CD1c-positive myeloid dendritic cell (primary cell): ENCODE results near the gene SAA2.
"Not testable (repeated sequence)": the region's sequence is repeated elsewhere in the genome, so short reads cannot be mapped to it uniquely, and the experiment has no call there.

Experiments used
- DNase-seq: peaks from one replicate; pipeline ENCODE4 v3.0.0-alpha.2; 2016; ENCODE audit errors: extremely low spot score

Gene SAA2

DNA sequence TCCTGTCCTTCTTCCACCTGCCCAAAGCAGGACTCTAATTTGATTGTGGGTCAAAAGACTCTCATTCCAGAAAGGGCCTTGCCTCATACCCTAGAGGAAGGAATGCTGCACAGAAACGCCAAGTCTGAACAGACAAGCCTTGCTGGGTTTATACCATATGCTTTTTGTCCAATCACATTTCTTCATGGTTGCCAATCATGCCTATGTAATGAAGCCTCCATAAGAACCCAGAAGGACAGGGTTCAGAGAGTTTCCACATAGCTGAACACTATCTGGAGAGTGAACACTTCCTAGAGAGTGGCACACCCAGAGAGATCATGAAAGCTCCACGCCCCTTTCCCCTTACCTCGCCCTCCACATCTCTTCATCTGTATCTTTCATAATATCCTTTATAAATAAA lies 4.8 kb upstream of the SAA2 start:
- no peak for DNase-seq

DNA sequence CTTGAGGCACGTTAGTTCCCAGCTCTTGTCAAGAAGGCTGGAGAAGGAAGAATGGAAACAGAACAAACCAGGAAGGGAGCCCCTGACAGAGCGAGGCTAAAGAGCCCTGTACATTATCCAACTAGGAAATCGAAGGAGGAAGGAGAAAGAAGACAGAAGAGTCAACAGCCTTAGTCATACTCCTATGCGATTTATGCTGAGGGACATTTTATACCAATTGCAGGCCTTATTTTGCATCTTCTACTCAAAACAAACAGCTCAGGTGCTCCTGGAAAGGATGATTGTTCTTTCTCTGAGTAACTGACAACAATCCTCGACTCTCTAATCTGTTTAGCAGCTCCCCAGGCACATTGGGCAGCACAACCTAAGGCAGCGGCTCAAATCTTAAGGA lies 1.3 kb downstream of the SAA2 start:
- DNase-seq, result not testable (repeated sequence)

DNA sequence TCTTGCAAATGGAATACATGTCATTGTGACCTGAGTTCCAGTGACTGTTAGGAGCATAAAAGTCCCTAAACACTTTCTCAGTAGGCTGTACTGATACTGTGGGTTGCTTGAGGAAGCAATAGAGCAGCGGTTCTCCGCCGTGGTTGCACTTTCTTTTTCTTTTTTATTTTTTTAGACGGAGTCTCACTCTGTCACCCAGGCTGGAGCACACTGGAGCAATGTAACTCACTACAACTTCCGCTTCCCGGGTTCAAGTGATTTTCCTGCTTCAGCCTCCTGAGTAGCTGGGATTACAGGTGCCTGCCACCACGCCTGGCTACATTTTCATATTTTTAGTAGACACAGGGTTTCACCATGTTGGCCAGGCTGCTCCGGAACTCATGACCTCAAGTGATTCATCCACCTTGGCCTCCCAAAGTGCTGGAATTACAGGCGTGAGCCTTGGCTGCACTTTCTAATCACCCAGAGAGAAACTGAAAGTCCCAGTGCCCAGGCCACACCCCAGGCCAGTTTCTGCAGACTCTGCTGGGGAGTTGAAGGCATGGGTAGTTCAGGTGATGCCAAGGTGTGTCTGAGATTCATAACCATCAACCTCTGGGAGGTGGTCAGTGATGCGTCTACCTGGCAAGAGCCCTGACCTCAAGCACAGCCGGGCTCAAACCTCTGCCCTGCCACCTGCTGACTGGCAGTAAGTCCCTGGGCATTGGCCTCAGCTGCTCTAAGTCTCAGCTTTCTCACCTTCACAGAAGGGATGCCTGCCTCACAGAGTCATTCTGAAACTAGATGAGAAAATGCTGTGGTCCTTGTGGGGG lies 1.9 kb downstream of the SAA2 start:
- DNase-seq, result peak; percentile 2

DNA sequence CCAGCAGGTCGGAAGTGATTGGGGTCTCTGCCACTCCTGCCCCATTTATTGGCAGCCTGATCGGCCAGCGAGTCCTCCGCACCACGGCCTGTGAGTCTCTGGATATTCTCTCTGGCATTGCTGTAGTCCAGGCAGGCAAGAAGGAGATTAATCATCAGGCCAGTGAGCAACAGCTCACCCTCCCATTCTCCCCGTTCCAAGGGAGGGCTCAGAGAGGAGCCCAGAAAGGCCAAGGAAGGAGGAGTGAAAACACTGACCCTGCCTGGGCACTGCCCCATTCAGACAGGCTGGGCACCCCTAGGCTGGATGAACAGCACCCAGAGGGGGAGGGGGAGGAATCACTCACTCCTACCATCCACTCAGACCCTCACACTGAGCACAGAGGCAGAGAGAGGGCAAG lies 3.1 kb downstream of the SAA2 start:
- no peak for DNase-seq

DNA sequence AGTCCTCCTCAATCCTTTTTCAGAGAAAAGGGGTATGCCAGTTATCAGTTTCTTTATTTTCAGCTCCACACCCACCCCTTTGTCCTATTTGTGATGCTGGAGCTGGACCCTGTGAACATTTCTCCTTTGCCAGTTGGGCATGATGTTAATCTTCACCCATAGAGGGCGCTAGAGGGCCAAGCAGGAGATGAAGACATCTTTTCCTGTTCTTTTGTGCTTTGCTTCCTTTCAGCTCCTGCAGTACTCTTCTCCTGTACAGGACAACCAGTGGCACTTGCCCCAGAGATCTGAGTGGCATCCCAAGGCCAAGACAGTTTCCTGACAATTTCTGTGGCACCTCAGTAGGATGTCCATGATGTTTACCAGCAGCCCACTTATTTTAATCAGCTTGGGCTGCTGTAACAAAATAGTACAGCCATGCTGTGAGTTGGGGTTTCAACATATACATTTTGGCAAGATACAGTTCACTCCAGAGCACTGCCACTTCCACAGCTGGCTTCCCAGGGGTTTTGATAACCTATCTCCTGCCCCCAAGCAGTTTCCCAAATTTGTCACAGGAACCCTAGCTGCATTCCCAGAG lies 4.6 kb downstream of the SAA2 start:
- DNase-seq, result peak; percentile 81

DNA sequence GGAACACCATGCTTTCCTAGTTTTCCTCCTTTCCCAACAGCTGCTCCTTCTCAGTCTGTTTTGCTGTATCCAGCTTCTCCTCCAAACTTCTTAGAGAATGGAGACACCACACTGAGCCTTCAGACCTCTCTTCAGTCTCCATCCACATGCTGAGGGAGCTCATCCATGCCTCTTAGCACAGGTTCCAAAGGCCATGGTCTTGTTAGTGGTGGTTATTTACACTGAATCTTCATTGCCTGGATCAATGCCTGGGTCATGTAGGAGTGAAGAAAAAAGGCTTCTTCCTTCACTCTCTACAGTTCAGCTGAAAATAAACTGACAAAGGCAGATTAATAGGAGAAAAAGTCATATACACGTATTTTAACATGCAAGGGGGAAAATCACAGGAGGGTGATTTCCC lies 8.8 kb downstream of the SAA2 start:
- no peak for DNase-seq

DNA sequence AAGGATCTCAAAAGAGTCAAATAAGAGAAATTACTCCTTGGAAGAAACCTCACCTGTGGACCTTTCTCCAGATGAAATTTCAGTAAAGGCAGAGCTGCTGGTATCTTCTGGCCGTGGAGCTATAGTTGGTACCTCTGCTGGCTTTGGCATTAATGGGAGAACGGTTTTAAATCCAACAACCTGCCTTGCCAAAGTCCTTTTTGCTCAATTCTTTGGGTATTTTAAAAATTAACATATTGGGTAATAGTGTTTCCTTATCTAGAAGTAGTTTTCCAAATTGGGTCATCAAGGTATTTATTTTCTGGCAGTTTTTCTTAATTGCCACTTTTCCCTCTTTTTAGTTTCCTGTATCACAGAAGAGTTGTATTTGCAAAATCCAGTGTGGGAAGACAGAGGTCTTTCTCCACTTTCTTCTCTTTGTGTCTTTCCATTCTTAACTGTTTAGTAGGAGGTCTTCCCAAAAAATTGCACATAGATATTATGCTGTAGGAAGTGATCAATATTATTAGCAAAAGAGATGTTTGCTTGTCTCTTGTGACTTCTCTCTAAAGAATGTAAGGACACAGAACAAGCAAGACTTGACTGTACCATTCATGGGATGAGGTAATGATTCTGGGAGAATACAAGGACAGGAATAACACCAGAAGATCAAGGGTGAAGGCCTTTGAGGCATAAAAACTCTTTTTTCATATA lies 11.7 kb downstream of the SAA2 start, which contains the start of gene SAA4:
TSS of gene SAA4 (minus strand) at position 139 of the 693 bp plus-strand sequence. CDS start 876 bp downstream, outside the sequence.
- DNase-seq, result no peak

DNA sequence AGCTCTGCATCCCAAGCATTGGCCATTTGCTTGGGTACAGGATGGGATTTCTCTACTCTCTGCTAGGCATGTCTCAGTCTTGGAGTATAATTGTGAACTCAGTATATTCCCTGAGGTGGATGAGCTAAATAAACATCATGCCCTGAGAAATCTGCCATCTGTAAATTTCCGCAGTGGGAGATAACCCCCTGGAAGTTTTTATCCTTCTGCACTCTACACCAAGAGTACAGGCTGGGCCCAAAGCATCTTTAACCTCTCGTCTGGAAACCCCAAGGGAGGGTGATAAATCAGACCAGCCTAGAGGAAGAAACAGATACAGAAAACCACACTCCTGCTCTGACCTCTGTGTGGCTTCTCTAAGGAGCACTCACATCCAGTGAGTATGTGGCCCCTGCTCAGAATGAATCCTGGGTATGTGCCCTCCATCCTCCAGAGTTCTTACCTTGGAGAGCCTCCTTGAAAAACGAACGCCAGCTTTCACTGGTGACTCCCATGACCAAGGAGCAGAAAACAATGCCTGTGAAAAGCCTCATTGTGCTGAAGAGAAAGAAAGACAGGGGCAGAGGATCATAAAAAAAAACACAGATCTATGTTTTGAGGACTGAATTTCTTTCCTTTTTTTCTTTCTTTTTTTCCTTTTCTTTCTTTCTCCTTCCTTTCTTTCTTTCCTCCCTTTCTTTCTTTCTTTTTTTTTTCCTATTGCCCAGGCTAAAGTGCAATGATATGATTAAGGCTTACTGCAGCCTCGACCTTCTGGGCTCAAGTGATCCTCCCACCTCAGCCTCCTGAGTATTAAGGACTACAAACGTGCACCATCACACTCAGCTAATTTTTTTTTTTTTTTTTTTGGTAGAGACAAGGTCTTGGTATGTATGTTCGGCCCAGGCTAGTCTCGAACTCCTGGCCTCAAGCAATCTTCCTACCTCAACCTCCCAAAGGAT lies 12.8 kb downstream of the SAA2 start:
- no peak for DNase-seq

DNA sequence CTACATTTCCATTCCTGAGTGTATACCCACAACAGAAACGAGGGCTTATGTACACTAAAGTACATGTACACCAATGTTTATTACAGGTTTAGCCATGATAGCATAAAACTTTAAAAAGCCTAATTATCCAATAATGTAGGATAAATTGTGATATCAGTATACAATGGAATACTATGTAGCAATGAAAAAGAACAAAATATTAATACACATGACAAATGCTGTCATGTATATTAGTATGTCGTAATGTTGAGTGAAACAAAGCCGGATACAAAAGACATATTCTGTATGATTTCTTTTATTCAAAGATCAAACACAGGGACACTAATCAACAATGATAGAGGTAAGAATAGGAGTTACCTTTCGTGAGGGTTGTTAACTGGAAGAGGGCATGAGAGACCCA lies 14.6 kb downstream of the SAA2 start:
- no peak for DNase-seq

DNA sequence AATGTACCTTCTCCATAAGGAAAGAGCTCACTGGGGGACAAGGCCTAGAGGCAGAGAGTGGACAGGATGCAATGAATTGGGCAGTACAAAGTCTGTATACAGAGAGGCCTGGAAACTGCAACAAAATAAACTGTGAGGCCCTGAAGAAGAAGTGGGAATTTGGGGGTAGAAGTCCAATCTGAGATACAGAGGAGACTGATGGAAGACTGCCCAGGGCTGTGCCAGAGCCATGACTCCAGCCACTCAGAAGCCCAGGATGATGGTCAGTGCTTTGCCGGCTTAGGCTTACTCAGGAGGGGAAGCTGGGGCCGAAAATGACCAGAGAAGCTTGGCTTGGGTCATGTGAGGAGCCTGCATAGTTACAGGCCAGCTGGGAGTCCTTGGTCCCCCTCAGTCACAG lies 17.6 kb downstream of the SAA2 start:
- no peak for DNase-seq

DNA sequence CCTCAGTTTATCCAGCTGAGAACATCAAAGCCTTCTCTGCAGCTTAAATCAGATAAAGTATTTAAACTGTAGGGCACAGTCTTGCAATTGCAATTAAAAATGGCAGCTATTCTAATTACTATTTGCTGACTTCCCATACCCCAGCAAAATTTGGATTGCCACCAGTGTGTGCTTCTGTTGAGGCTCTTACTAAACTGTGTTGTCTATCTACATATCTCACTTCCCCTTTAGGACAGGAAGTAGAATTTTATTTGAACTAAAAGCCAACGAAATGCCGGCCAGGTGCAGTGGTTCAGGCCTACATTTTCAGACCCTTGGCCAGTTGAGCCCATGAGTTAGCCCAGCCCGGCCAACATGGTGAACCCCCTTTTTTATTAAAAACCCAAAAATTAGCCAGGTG lies 19.0 kb downstream of the SAA2 start:
- peak; percentile 26 for DNase-seq

DNA sequence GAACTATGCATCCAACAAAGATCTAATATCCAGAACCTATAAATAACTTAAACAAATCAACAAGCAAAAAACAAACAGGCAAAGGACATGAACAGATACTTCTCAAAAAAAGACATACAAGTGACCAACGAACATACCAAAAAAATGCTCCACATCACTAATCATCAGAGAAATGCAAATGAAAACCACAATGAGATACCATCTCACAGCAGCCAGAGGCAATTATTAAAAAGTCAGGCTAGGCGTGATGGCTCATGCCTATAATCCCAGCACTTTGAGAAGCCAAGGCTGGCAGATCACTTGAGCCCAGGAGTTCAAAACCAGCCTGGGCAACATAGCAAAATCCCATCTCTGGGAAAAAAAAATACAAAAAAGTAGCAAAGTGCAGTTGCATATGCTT lies 22.6 kb downstream of the SAA2 start:
- no peak for DNase-seq

DNA sequence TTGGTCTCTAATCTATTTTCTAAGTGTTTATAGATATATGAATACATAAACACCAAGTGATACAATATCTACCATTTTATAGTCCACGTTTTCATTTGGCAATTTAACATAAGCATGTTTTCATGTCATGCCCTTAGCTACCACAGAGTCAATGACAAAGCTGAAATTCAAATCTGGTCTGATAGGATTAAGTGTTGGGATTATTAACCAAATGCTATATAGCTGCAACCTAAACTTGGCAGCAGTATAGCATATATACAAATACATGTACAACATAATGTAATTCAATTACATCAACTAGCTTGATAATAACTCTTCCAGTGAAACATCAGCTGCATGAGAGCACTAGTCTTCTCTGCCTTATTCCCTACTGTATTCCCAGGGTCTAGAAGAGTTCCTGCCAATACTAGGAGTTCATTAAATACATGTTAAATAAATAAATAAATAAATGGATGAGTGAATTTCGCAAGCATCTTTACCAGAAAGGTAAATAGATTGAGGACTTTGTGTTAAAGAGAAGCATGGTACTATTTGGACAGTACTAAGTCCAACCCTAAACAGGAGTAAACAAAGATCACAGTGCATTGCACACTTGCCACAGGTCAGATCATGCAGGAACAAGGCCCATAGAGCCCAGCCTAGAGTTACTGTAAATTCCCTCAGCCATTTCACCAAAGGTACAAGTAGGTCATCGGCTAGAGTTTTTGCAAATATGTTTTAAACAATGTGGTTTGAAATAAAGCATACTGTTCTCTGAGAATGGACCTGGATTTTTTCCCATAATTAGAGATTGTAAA lies 24.7 kb downstream of the SAA2 start:
- DNase-seq, result no peak

DNA sequence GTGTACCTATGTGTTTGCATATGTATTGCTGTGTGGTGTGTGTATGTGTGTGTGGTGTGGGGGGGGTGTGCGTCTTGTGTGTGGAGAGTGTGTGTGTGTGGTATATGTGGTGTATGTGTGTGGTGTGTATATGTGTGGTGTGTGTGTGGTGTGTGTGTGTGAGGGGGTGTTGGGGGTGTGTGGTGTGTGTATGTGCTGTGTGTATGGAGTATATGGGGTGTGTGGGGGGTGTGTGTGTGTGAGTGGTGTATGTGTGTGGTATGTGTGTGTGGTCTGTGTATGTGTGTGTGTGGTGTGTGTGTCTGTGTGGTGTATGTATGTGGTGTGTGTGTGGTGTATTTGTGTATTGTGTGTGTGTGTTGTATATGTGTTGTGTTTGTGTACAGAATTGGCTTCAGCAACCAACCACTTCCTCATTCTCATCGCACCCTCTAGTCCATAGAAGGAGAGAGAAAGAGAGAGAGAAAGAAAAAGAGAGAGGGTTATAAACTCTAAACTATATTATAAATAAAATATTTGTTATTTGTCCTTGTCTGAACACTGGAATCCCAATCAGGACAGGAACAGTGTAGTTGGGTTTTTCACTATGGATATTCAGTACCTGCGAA lies 25.6 kb downstream of the SAA2 start:
- no peak for DNase-seq

DNA sequence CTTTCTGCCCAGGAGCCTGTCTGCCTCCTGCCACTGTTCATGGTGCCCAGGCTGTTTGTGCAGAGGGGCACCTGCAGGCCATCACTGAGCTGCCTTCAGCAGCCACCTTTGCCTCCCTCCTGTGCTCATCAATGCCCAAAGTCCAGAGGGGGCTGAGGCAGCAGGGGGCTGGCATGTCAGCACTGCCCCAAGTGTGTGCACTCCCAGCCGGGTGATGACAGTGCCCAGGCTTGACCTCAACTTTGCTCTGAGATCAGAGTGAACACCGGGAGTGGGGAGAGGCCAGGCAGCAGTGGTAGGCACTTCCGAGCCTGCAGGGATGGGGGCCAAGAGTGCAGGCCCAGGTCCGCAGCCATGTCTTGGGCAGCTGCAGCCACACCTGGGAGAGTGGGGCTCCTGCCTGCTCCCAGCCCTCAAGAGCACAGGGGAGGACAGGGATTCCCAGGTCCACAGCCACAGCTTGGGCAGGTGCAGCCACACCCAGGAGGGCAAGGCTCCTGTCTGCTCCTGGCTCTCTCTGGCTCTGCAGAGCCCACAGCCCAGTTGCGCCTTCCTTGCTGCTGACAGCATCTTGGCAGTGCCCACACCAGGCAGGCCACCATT lies 27.1 kb downstream of the SAA2 start:
- DNase-seq, result no peak

DNA sequence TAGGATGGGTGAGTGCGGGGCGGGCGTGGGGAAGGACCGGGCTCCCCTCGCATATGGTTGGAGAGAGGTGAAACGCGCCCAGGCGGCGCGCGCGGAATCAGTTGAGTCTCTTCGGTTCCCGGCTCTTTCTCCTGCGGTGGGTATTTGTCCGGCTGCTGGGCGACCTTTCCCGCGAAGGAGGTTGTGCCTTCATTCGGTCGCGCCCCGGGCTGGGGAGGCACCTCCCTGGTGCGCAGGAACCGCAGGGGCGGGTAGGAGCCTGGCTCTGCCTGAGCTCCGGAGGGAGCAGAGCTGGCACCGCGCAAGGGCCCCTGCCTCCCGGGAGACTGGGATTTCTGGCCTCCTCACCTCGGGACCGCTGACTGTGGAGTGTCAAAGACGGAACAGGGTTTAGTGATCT lies 39.4 kb downstream of the SAA2 start:
- no peak for DNase-seq

DNA sequence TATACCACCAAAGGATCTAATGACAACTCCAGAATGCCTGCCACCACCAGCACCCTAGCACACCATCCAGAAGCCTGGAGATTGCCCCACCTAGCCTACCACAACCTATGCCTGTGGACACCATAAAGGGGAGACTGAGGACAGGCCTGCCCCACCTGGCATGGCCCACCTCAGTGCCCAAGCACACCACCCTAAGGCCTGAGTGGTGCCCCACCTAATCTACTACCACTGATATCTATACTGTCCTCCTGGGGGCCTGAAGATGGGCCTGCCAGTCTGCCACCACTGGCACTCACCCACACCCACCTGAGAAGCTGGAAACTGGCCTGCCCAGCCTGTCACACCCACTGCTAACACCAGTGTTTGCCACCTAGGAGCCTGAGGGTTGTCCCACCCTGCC lies 43.7 kb downstream of the SAA2 start:
- DNase-seq, result no peak

DNA sequence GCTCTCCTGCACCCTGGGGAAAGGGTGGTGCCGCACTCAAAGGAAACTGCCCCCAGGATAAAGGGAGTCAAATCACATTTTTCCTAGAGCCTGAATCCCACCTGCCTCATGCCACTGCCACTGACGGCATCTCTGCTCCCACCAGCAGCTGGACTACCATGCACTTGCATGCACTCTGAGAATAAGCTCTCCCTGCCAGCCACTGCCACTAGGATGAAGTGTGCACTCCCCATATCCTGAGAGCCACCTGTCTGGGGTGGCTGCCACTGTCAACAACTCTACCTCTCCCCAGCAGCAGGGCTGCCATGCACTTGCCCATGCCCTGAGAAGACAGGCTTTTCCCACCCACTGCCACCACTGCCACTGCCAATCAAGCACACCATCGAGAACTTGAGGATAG lies 44.2 kb downstream of the SAA2 start:
- DNase-seq, result no peak

DNA sequence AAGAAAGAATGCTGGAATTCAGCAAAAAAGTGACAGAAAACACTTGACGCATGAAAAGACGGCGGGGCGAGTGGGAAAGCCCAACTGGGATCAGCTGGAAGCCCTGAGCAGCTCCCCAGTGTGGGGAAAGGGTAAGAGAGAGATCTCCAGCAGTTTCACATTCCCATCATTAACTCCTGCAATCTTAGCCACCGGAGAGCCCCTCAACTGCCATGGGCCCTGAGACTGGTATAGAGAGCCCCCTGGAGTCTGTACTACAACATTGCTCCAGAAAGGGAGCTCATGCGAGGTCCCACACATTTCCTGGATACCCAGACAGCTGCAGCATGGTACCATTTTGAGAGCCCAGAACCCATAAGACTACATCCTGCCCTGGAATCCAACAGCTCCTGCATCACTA lies 44.7 kb downstream of the SAA2 start:
- peak; percentile 15 for DNase-seq

DNA sequence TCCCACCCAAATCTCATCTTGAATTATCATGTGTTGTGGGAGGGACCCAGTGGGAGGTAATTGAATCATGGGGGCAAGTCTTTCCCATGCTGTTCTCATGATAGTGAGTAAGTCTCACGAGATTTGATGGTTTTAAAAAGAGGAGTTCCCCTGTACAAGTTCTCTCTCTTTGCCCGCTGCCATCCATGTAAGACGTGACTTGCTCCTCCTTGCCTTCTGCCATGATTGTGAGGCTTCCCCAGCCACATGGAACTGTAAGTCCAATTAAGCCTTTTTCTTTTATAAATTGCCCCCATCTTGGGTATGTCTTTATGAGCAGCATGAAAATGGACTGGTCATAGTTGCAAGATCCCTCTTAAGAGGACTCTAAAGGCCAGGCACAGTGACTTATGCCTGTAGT lies 50.7 kb downstream of the SAA2 start:
- DNase-seq, result not testable (repeated sequence)
